Omental fat pad (tissue), 4 donors: ENCODE data around the gene PLVAP. TPM values are rescaled to one million over a fixed set of nuclear protein-coding genes. Genes with fewer than 3 reads are reported as not detected.

Source experiments
- ATAC-seq: fragments of 150-250 bp; one replicate; pipeline ENCODE4 v1.9.1; 2016; ENCODE audit warnings: mild to moderate bottlenecking, moderate library complexity; ENCODE audit not compliant: low FRiP score
- DNase-seq: peaks from one replicate; pipeline ENCODE4 v3.0.0-alpha.2; 2019; ENCODE audit warnings: low spot score
- CTCF ChIP-seq, 3 donors: fragments of 450-650 bp; IDR thresholded peaks; one replicate each; pipeline ENCODE4 v1.5.1; 2016 to 2017; ENCODE audit warnings: antibody characterized with exemption in 3 of 3, mild to moderate bottlenecking in 3 of 3, moderate library complexity in 2 of 3
- total RNA-seq, 4 donors: library from RNA; depleted of rRNA; stranded (reverse); fragments of >200 nt; gene quantifications; one replicate each; pipeline ENCODE4 v1.1.0, GENCODE V29; 2016

Gene PLVAP
- total RNA-seq, 4 donors from 2014 or later, result 39.7 to 139 (median 114) TPM

- TF ChIP-seq CTCF (IDR thresholded peaks at IDR 0.05), result no peak
- DNase-seq (no peak), ATAC-seq (no peak)
Measured at GRCh38 chr19:17303940-17304267, 73.2 kb downstream of the PLVAP start.

- ATAC-seq, result peak; percentile 80
- no peak for TF ChIP-seq CTCF (IDR thresholded peaks at IDR 0.05)
- DNase-seq, result peak; percentile 87
Measured at GRCh38 chr19:17303167-17303939, 73.8 kb downstream of the PLVAP start, which contains the start of gene ABHD8. Gene ABHD8 (minus strand): TSS chr19:17303425. CDS start chr19:17301616, 1,809 bp downstream.

GRCh38 chr19:17302391-17303166, 74.6 kb downstream of the PLVAP start:
- no peak for TF ChIP-seq CTCF (IDR thresholded peaks at IDR 0.05)
- ATAC-seq, result no peak

More at GRCh38 chr19:17302391-17303166, 74.6 kb downstream of the PLVAP start:
- DNase-seq, result no peak

Other genes with a start within 250 kb of the PLVAP start
- gene USE1, start 162.0 kb downstream of the PLVAP start, total RNA-seq, result 10 to 100 TPM; 14.5 to 22.3 (median 20.7) TPM
- 10 to 100 TPM in 1 of 4 donors, 1 to 10 TPM in 3; 6.7 to 17.7 (median 9.3) TPM for gene OCEL1, start 151.1 kb downstream of the PLVAP start, total RNA-seq
- gene NR2F6, start 131.4 kb downstream of the PLVAP start, total RNA-seq, result 10 to 100 TPM; 16.9 to 45.4 (median 29.8) TPM
- 10 to 100 TPM in 1 of 4 donors, 1 to 10 TPM in 3; 2.4 to 43.3 (median 5.8) TPM for gene USHBP1, start 112.6 kb downstream of the PLVAP start, total RNA-seq
- 10 to 100 TPM; 46.0 to 62.1 (median 59.1) TPM for gene BABAM1, start 109.9 kb downstream of the PLVAP start, total RNA-seq
- gene ANKLE1, start 95.4 kb downstream of the PLVAP start, total RNA-seq, result under 1 TPM; 0.47 to 0.82 (median 0.52) TPM
- gene ABHD8, start 73.9 kb downstream of the PLVAP start, total RNA-seq, result 10 to 100 TPM in 2 of 4 donors, 1 to 10 TPM in 2; 6.1 to 13.2 (median 11.1) TPM
- 100 to 1,000 TPM in 3 of 4 donors, 10 to 100 TPM in 1; 87.9 to 134 (median 119) TPM for gene MRPL34, start 71.5 kb downstream of the PLVAP start, total RNA-seq
- gene DDA1, start 67.8 kb downstream of the PLVAP start, total RNA-seq, result 10 to 100 TPM in 3 of 4 donors, 1 to 10 TPM in 1; 4.6 to 44.4 (median 23.8) TPM
- 1 to 10 TPM; 5.5 to 6.1 (median 5.8) TPM for gene ANO8, start 42.5 kb downstream of the PLVAP start, total RNA-seq
- gene GTPBP3, start 39.8 kb downstream of the PLVAP start, total RNA-seq, result 10 to 100 TPM in 2 of 4 donors, 1 to 10 TPM in 2; 7.2 to 36.4 (median 12.0) TPM
- gene CCDC194, start 16.9 kb upstream of the PLVAP start, total RNA-seq, result 1 to 10 TPM in 1 of 4 donors, under 1 TPM in 1, not detected in 2; 0.93 to 1.7 TPM
- 100 to 1,000 TPM; 126 to 368 (median 146) TPM for gene BST2, start 28.3 kb upstream of the PLVAP start, total RNA-seq
- 10 to 100 TPM; 34.1 to 65.0 (median 45.9) TPM for gene MVB12A, start 42.7 kb upstream of the PLVAP start, total RNA-seq
- 1 to 10 TPM in 1 of 4 donors, under 1 TPM in 2, not detected in 1; 0.38 to 1.9 (median 0.46) TPM for gene TMEM221, start 71.3 kb upstream of the PLVAP start, total RNA-seq
- gene NXNL1, start 83.6 kb upstream of the PLVAP start, total RNA-seq, result not detected
- gene SLC27A1, start 93.2 kb upstream of the PLVAP start, total RNA-seq, result 10 to 100 TPM; 26.6 to 52.8 (median 40.4) TPM
- gene PGLS, start 134.3 kb upstream of the PLVAP start, total RNA-seq, result 10 to 100 TPM; 57.8 to 92.5 (median 69.0) TPM
- 100 to 1,000 TPM in 3 of 4 donors, 10 to 100 TPM in 1; 70.0 to 141 (median 115) TPM for gene COLGALT1, start 178.3 kb upstream of the PLVAP start, total RNA-seq